ENCODE data around the gene NDP.

The NDP gene

GRCh38 chrX:43970528-43970927 is 2.7 kb downstream of the NDP start:
- Histone ChIP-seq H3K9me3 (ENCODE audit: insufficient read depth, low read length) (no peaks in the 10 kb centered on the region), H3K4me1 (ENCODE audit: insufficient read depth, insufficient read length) (no peaks in the 10 kb centered on the region), H3K4me3 (ENCODE audit: insufficient read length, low read depth) (no peak overlapping the region), H3K36me3 (ENCODE audit: insufficient read depth, insufficient read length, low read length) (no peaks in the 10 kb centered on the region), H3K27me3 (ENCODE audit: insufficient read depth, insufficient read length) (peaks cover 16% of the 10 kb centered on the region), H3K9ac (ENCODE audit: insufficient read length, low read depth) (no peak overlapping the region)
- no peak for TF ChIP-seq YY1 (IDR thresholded peaks at IDR 0.05; ENCODE audit: insufficient read depth, insufficient read length)
- TF ChIP-seq ZNF274 (IDR thresholded peaks at IDR 0.05; ENCODE audit: low read depth, low read length) = no peak
- no peak for TF ChIP-seq SUZ12 (IDR thresholded peaks at IDR 0.05; ENCODE audit: extremely low read depth, insufficient read depth, insufficient read length)
- DNase-seq (ENCODE audit: low read depth, low spot score) = no peak

GRCh38 chrX:43969504-43970501 is 3.4 kb downstream of the NDP start:
- TF ChIP-seq YY1 (IDR thresholded peaks at IDR 0.05; ENCODE audit: insufficient read depth, insufficient read length) = no peak
- no peak for TF ChIP-seq ZNF274 (IDR thresholded peaks at IDR 0.05; ENCODE audit: low read depth, low read length)
- no peak for TF ChIP-seq SUZ12 (IDR thresholded peaks at IDR 0.05; ENCODE audit: extremely low read depth, insufficient read depth, insufficient read length)

DNA sequence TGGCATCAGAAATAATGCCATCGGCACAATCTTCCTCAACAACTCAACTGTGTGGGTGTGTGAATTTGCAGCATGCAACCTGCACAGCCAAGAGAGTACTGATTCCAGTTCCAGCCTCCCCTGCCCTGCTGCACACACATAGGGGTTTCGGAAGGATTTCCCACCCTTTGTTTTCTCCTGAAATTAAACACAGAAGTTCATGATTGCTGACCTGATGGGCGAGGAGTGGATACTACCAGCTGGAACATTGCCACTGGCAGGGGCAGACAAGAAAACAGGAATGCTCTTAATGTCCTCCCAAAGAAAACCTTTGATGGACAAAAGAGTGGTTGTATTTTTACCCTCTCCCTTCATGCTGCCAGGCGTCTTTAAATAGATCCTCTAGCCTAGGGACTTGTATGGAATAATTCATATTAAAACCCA is 4.8 kb downstream of the NDP start:
- no peaks in the 10 kb centered on the region for H3K4me1 ChIP-seq (ENCODE audit: insufficient read depth, insufficient read length)
- no peak overlapping the region for H3K9ac ChIP-seq (ENCODE audit: insufficient read length, low read depth)
- H3K9me3 ChIP-seq (ENCODE audit: insufficient read depth, low read length) = no peaks in the 10 kb centered on the region
- H3K27me3 ChIP-seq (ENCODE audit: insufficient read depth, insufficient read length) = peaks cover 7% of the 10 kb centered on the region
- H3K36me3 ChIP-seq (ENCODE audit: insufficient read depth, insufficient read length, low read length) = no peaks in the 10 kb centered on the region
- no peak overlapping the region for H3K4me3 ChIP-seq (ENCODE audit: insufficient read length, low read depth)
- no peak for TF ChIP-seq SUZ12 (IDR thresholded peaks at IDR 0.05; ENCODE audit: extremely low read depth, insufficient read depth, insufficient read length)
- TF ChIP-seq ZNF274 (IDR thresholded peaks at IDR 0.05; ENCODE audit: low read depth, low read length) = no peak
- TF ChIP-seq YY1 (IDR thresholded peaks at IDR 0.05; ENCODE audit: insufficient read depth, insufficient read length) = no peak
- no peak for DNase-seq (ENCODE audit: low read depth, low spot score)

More at GRCh38 chrX:43969504-43970501, 3.4 kb downstream of the NDP start:
- Histone ChIP-seq H3K36me3 (ENCODE audit: insufficient read depth, insufficient read length, low read length) (no peaks in the 10 kb centered on the region), H3K27me3 (ENCODE audit: insufficient read depth, insufficient read length) (peaks cover 16% of the 10 kb centered on the region), H3K4me3 (ENCODE audit: insufficient read length, low read depth) (no peak overlapping the region), H3K9me3 (ENCODE audit: insufficient read depth, low read length) (no peaks in the 10 kb centered on the region), H3K9ac (ENCODE audit: insufficient read length, low read depth) (no peak overlapping the region), H3K4me1 (ENCODE audit: insufficient read depth, insufficient read length) (no peaks in the 10 kb centered on the region)
- no peak for DNase-seq (ENCODE audit: low read depth, low spot score)

- peaks cover 14% of the 10 kb centered on the region; the same call in 1 of the 2 replicates for H3K9me3 ChIP-seq (ENCODE audit: insufficient read depth, low read length)
Observed at GRCh38 chrX:43964936-43965335, 8.3 kb downstream of the NDP start.

DNA sequence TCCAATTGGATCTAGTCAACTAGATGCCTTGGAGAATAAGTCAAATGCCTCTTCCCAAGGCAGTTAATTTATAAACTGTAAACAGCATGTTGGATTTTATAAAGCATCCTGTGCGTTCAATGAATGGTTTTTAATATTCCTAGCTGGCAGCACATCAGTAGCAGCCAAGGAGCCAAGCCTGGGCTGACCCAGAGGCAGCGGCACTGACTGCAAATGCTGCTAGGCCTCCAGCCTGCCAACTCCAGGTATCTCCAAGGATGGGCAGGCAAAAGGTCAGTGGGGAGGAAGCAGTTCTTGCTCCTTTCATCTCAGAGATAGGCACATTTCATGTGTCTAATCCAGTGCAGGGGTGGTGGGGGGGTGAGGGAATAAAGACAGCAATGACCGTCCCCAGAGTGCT is 9.5 kb downstream of the NDP start:
- Histone ChIP-seq H3K4me1 (ENCODE audit: insufficient read depth, insufficient read length) (no peaks in the 10 kb centered on the region), H3K36me3 (ENCODE audit: insufficient read depth, insufficient read length, low read length) (no peaks in the 10 kb centered on the region), H3K9ac (ENCODE audit: insufficient read length, low read depth) (no peak overlapping the region), H3K27me3 (ENCODE audit: insufficient read depth, insufficient read length) (no peaks in the 10 kb centered on the region), H3K9me3 (ENCODE audit: insufficient read depth, low read length) (peaks cover 14% of the 10 kb centered on the region; the same call in 1 of the 2 replicates), H3K4me3 (ENCODE audit: insufficient read length, low read depth) (no peak overlapping the region)
- DNase-seq (ENCODE audit: low read depth, low spot score) = no peak
- TF ChIP-seq ZNF274 (IDR thresholded peaks at IDR 0.05; ENCODE audit: low read depth, low read length) = no peak
- TF ChIP-seq YY1 (IDR thresholded peaks at IDR 0.05; ENCODE audit: insufficient read depth, insufficient read length) = no peak
- no peak for TF ChIP-seq SUZ12 (IDR thresholded peaks at IDR 0.05; ENCODE audit: extremely low read depth, insufficient read depth, insufficient read length)

More at GRCh38 chrX:43964936-43965335, 8.3 kb downstream of the NDP start:
- no peaks in the 10 kb centered on the region for H3K36me3 ChIP-seq (ENCODE audit: insufficient read depth, insufficient read length, low read length)
- H3K4me1 ChIP-seq (ENCODE audit: insufficient read depth, insufficient read length) = no peaks in the 10 kb centered on the region
- H3K9ac ChIP-seq (ENCODE audit: insufficient read length, low read depth) = no peak overlapping the region
- no peak for TF ChIP-seq YY1 (IDR thresholded peaks at IDR 0.05; ENCODE audit: insufficient read depth, insufficient read length)
- TF ChIP-seq SUZ12 (IDR thresholded peaks at IDR 0.05; ENCODE audit: extremely low read depth, insufficient read depth, insufficient read length) = no peak
- TF ChIP-seq ZNF274 (IDR thresholded peaks at IDR 0.05; ENCODE audit: low read depth, low read length) = no peak
- no peak overlapping the region for H3K4me3 ChIP-seq (ENCODE audit: insufficient read length, low read depth)
- no peaks in the 10 kb centered on the region for H3K27me3 ChIP-seq (ENCODE audit: insufficient read depth, insufficient read length)
- DNase-seq (ENCODE audit: low read depth, low spot score) = no peak

GRCh38 chrX:43962636-43963035 is 10.6 kb downstream of the NDP start:
- H3K36me3 ChIP-seq (ENCODE audit: insufficient read depth, insufficient read length, low read length) = no peaks in the 10 kb centered on the region
- H3K4me1 ChIP-seq (ENCODE audit: insufficient read depth, insufficient read length) = no peaks in the 10 kb centered on the region
- no peak overlapping the region for H3K4me3 ChIP-seq (ENCODE audit: insufficient read length, low read depth)
- H3K9ac ChIP-seq (ENCODE audit: insufficient read length, low read depth) = no peak overlapping the region
- DNase-seq (ENCODE audit: low read depth, low spot score) = no peak
- H3K27me3 ChIP-seq (ENCODE audit: insufficient read depth, insufficient read length) = no peaks in the 10 kb centered on the region
- H3K9me3 ChIP-seq (ENCODE audit: insufficient read depth, low read length) = peaks cover 14% of the 10 kb centered on the region; the same call in 1 of the 2 replicates
- TF ChIP-seq ZNF274 (IDR thresholded peaks at IDR 0.05; ENCODE audit: low read depth, low read length) = no peak
- no peak for TF ChIP-seq SUZ12 (IDR thresholded peaks at IDR 0.05; ENCODE audit: extremely low read depth, insufficient read depth, insufficient read length)
- no peak for TF ChIP-seq YY1 (IDR thresholded peaks at IDR 0.05; ENCODE audit: insufficient read depth, insufficient read length)

GRCh38 chrX:43961699-43962098 is 11.5 kb downstream of the NDP start:
- no peaks in the 10 kb centered on the region for H3K36me3 ChIP-seq (ENCODE audit: insufficient read depth, insufficient read length, low read length)
- H3K4me1 ChIP-seq (ENCODE audit: insufficient read depth, insufficient read length) = no peaks in the 10 kb centered on the region
- H3K4me3 ChIP-seq (ENCODE audit: insufficient read length, low read depth) = no peak overlapping the region
- no peak overlapping the region for H3K9ac ChIP-seq (ENCODE audit: insufficient read length, low read depth)
- H3K27me3 ChIP-seq (ENCODE audit: insufficient read depth, insufficient read length) = no peaks in the 10 kb centered on the region
- no peak for TF ChIP-seq SUZ12 (IDR thresholded peaks at IDR 0.05; ENCODE audit: extremely low read depth, insufficient read depth, insufficient read length)
- TF ChIP-seq ZNF274 (IDR thresholded peaks at IDR 0.05; ENCODE audit: low read depth, low read length) = no peak
- TF ChIP-seq YY1 (IDR thresholded peaks at IDR 0.05; ENCODE audit: insufficient read depth, insufficient read length) = no peak
- peaks cover 14% of the 10 kb centered on the region; the same call in 1 of the 2 replicates for H3K9me3 ChIP-seq (ENCODE audit: insufficient read depth, low read length)
- no peak for DNase-seq (ENCODE audit: low read depth, low spot score)

Data from NT2/D1 (cell line).